HG03095 (cell line): ENCODE measurements around the gene EBF3.

Experiments used
- ATAC-seq: cut with Tn5 transposase; IDR thresholded peaks from one replicate; pipeline ENCODE4 v1.9.1; 2021; ENCODE audit warnings: moderate library complexity; ENCODE audit not compliant: unreplicated experiment

The EBF3 gene

DNA sequence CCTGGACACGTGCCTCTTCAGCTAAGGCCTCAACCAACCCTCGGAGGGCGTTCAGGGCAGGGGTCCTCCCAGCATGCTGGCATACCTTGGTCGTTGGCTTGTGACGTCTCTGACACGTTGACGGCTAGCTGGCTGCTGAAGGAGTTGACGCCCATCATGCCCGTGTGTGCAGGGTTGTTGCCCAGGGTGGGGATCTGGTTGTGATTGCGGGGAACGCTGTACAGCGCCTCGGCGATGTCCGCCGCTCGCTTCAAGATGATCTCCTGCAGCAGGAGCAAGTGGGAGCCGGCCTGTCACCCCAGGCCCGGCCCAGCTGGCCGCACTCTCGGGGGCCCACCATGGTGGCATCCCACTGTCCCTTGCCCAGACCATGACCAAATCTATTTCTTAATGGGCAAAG is 122.0 kb downstream of the EBF3 start:
- ATAC-seq, result no peak

DNA sequence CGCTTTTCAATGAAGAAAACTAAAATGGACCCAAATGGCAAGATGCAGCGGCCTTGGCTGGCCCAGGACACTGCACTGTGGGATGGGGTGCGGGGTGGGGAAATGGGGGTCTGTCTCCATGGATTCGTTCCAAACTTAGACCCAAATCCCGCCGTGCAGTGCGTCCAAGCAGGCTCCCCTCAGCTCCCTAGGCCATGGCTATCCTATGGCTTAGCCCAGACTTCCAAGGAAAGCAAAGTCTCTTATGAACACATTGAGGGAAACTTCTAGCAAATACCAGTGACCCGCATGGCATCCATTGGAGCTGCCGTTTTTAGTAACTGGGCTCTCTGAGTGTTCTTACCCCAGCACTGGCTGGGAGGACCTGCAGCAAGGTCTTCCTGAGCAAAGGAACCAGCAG is 122.5 kb downstream of the EBF3 start:
- ATAC-seq, result no peak

- no peak for ATAC-seq
Observed at GRCh38 chr10:129841071-129841470, 123.0 kb downstream of the EBF3 start.

- ATAC-seq, result no peak
Observed at GRCh38 chr10:129840196-129840590, 123.9 kb downstream of the EBF3 start.

DNA sequence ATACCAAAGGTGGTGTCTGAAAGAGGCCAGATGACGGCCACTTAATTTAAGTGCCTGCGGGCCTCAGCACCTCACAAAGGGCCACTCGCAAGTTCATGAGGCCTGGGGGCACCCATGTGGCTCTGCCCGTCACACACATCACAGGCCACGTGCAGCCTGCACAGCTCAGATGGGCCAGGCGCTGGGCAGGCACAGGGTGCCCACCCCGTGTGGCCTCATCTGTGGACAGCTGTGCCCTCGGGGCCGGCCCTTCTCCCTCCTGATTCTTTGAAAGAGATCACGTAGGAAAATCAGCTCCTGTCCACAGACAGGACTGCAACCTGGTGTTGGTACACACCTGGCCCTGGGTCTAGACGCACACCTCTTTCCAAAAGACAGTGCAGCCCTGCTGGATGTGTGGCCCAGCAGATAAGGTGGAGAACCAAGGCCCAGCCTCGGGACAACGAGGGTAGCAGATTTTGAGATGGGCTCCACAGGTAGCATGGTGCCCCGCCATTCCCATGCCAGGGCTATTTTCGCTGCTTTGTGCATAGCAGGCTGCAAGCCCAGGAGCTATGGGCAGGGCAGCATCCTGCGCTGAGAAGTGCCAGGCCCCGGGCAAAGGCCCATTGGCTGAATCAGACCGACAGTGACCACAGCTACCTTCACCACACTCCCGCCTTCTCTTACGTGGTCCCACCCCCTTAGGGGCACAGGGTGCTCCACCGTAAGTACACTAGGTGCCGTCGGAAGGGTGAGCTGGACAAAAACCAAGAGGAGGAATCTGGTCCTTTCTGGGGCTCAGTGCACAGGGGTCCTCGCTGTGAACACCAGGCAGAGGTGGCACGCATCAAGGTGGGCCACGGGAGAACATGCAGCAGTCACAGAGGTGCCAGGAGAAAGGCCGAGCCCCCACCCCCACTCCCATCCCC is 124.5 kb downstream of the EBF3 start:
- ATAC-seq, result no peak

- ATAC-seq, result no peak
Observed at GRCh38 chr10:129838794-129839193, 125.3 kb downstream of the EBF3 start.

- no peak for ATAC-seq
Observed at GRCh38 chr10:129837909-129838582, 126.0 kb downstream of the EBF3 start.

- ATAC-seq, result no peak
Observed at GRCh38 chr10:129836253-129836652, 127.8 kb downstream of the EBF3 start.

DNA sequence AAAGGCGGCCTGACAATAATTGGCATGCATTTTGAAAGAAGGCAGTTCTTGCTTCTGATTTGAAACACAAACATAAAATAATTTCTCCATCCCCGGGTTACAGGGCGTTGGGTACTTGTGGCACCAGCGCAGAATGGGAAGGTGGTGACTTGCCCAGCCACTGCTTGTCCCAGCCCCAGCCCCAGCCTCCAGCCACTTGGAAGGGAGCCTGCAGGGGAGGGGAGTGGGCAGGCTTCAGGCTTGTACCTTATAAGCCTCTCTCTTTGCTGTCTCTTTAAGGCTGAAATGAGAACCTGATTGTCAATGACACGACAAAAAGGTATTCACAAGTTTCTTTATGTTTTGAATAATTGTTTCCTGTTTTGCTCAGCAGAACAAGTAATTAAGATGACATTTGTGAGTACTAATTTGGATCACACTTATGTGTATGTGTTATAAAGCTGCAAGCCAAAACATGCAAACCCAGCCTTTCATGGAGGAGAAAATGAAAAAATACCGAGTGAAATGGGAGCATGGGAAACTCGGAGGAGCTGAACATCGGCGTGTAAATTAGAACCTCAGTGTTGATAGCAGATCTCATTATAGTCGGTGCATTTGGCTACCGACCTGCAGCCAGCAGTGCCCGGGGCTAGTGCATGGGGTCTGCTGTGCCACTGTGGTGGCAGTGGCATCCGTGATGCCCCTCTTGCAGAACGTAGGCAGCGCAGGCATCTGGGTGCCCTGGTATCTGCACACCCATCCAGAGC is 129.9 kb downstream of the EBF3 start:
- ATAC-seq, result no peak

GRCh38 chr10:129833468-129833950 is 130.6 kb downstream of the EBF3 start:
- no peak for ATAC-seq

DNA sequence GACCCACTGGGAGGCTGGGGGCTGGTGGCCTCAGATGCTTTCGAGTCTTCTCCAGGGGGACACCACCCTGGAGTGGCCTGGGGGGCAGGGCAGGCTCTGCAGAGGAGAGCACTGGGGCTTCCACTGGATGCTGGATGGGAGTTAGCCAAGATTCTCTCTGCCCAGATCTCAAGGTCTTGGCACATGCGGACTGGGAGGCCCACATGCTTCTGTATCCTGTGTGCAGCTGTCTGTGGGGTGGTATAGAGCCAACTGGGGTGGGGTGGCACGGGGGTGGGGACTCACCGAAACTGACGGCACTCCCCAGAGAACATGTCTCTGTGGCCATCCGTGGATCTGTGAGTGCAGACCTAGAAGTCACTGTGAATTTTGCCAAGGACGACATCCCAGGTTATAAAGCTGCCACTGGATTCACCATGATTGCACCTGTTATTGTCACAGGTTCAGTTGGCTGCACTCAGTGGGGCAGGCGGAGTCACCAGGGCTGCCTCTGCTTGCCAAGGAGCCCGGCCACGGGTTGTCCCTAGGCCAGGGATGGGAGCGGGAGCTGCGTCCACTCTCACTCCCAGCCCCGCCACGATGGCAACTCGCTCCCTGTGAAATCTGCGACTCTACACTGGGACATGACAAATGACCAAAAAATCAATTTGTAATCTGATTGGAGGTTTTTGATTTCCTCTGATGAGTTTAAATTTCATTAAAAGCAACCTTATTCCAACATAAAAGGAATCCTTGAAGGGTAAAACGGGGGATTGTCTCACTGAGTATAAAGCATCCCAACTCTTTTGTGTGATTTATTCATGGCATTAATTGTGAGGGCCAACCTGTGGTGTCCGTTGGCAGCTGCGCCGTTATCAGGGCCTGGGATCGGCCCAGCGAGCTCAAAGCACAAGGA is 131.3 kb downstream of the EBF3 start:
- ATAC-seq, result no peak

- ATAC-seq, result no peak
Observed at GRCh38 chr10:129831150-129831549, 132.9 kb downstream of the EBF3 start.

GRCh38 chr10:129825826-129826225 is 138.2 kb downstream of the EBF3 start:
- no peak for ATAC-seq

DNA sequence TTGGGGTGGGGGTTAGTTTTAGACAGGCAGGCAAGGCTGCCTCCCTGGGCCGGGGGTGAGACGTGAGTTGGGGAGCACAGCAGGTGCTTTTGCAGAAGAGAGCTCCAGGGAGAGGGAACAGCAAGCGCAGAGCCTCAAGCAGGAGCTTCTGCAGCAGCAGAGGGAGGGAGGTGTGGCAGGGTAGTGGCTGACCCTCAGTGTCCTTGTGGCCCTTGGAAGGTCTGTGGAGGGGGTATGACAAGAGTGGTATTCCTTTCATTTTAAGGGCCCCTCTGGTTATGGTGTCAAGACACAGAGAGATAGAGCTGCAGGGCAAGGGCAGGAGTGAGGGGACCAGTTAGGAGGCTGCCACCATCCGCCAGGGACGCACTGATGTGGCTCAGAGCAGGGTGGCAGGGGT is 138.9 kb downstream of the EBF3 start:
- ATAC-seq, result no peak

GRCh38 chr10:129820451-129820850 is 143.6 kb downstream of the EBF3 start:
- no peak for ATAC-seq

GRCh38 chr10:129816656-129817045 is 147.4 kb downstream of the EBF3 start:
- no peak for ATAC-seq

GRCh38 chr10:129815898-129816655 is 148.0 kb downstream of the EBF3 start:
- ATAC-seq, result no peak

GRCh38 chr10:129814681-129815646 is 149.1 kb downstream of the EBF3 start:
- ATAC-seq, result no peak

- no peak for ATAC-seq
Observed at GRCh38 chr10:129812398-129812797, 151.7 kb downstream of the EBF3 start.
